ENCODE results near the gene STK32C. TPM values are rescaled to one million over a fixed set of nuclear protein-coding genes. Genes with fewer than 3 reads are reported as not detected.

Gene STK32C
- total RNA-seq, 1 donor from 2014 or later = 4.7 TPM

DNA sequence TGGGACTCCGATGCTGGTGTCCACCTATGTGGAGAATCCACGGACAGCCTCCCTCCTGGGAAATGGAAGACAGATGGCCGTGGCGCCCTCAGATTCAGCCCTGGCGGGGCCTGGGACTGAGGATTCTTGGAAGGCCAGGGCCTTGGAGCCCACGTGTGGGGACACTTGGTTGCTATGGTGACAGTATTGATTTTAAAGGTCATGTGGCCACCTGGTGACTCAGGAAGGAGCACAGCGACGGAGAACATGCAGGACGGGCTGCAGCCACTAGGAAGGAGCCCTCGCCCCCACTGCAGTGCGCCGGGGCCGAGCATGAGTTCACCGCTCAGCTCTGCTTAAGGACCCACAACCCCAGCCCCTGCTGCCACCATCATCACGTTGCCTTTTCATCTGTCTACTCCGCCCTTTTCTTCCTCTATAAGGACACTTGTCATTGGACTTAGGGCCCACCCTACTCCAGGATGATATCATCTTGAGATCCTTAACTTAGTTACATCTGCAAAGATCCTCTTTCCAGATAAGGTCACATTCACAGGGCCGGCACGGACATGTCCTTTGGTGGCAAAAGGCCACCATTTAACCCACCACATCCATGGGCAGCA, 3.7 kb upstream of the STK32C start:
- Histone ChIP-seq H3K4me1 (peaks cover 19% of the 10 kb centered on the region), H3K9me3 (no peaks in the 10 kb centered on the region), H3K27ac (no peak overlapping the region), H3K36me3 (no peaks in the 10 kb centered on the region), H3K4me3 (no peak overlapping the region), H3K27me3 (no peaks in the 10 kb centered on the region)
- intact Hi-C loops (cut with DNase I) = no loop called here
- TF ChIP-seq, protein P1, sequence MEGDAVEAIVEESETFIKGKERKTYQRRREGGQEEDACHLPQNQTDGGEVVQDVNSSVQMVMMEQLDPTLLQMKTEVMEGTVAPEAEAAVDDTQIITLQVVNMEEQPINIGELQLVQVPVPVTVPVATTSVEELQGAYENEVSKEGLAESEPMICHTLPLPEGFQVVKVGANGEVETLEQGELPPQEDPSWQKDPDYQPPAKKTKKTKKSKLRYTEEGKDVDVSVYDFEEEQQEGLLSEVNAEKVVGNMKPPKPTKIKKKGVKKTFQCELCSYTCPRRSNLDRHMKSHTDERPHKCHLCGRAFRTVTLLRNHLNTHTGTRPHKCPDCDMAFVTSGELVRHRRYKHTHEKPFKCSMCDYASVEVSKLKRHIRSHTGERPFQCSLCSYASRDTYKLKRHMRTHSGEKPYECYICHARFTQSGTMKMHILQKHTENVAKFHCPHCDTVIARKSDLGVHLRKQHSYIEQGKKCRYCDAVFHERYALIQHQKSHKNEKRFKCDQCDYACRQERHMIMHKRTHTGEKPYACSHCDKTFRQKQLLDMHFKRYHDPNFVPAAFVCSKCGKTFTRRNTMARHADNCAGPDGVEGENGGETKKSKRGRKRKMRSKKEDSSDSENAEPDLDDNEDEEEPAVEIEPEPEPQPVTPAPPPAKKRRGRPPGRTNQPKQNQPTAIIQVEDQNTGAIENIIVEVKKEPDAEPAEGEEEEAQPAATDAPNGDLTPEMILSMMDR (IDR thresholded peaks at IDR 0.05) = no peak
- TF ChIP-seq POLR2A (IDR thresholded peaks at IDR 0.05) (no peak), POLR2AphosphoS5 (IDR thresholded peaks at IDR 0.05; ENCODE audit: insufficient read depth in 1 of 2, low read depth in 1 of 2) (no peak)
- no peak for DNase-seq (ENCODE audit: extremely low spot score in 2 of 2)

DNA sequence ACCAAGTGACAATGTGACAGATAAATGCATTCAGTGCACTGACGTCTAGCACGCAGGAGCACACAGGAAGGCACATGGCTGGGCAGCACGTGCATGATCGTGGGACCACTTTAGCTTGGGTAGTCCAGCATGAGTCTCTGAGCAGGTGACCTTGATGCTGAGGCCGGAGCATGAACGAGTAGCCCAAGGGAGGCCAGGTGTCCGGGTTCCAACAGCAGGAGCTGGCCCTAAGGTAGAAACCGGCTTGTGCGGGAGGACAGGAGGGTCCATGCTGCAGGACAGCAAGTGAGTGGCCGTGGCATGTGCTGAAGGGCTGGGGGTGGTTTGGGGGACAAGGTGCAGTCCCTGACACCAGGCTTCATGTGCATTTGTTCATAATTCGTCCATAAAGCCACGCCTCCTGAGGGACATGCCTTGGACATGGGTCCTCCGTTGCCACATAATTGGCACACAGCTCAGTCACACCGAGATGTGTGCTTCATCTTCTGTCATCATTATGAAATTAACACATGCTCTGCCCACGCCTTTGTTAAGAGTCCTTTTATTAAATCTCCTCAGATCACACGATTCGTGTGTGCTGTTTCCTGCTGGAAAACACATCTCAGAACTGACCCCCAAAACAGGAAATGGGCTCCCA, 3.1 kb upstream of the STK32C start:
- no peak for DNase-seq (ENCODE audit: extremely low spot score in 2 of 2)
- H3K36me3 ChIP-seq = no peaks in the 10 kb centered on the region
- H3K9me3 ChIP-seq = no peaks in the 10 kb centered on the region
- no peak overlapping the region for H3K4me3 ChIP-seq
- intact Hi-C loops (cut with DNase I) = no loop called here
- H3K27me3 ChIP-seq = no peaks in the 10 kb centered on the region
- H3K27ac ChIP-seq = no peak overlapping the region
- no peak for TF ChIP-seq POLR2AphosphoS5 (IDR thresholded peaks at IDR 0.05; ENCODE audit: insufficient read depth in 1 of 2, low read depth in 1 of 2)
- TF ChIP-seq, protein P1 (IDR thresholded peaks at IDR 0.05) = no peak
- no peak for TF ChIP-seq POLR2A (IDR thresholded peaks at IDR 0.05)
- H3K4me1 ChIP-seq = peaks cover 19% of the 10 kb centered on the region

DNA sequence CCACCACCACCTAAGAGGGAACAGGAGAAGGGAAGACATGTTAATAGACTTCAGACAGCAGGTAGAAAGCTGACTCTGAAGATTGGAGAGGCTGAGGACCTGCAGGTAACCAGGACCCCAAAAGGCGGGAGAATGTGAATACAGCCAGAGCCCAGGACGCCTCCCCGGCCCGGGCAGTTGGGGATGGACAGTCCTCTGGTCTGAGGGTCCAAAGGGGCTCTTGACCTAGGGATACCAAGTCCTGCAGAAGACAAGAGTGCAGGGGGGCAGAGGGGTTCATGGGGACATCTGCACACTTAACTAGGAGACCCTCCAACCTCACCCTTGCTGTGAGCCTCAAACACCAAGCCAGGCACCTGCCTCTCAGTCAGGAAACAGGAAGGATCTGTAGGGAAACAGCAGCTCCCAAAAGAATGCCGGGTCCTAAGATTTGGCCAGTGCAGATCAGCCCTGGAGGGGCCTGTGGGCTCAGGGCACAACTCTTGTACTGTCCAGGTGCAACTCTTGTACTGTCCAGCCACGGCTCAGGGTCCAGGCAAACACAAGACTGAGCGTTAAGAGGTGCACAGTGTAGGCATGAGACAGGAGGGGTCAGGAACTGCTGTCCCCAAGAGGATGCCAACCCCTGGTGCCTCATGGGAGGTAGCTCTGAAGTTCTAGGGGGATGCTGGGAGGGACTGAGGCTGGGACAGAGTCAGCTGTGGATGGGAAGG, 2.3 kb upstream of the STK32C start:
- no peak for TF ChIP-seq POLR2AphosphoS5 (IDR thresholded peaks at IDR 0.05; ENCODE audit: insufficient read depth in 1 of 2, low read depth in 1 of 2)
- TF ChIP-seq POLR2A (IDR thresholded peaks at IDR 0.05) = no peak
- Histone ChIP-seq H3K9me3 (no peaks in the 10 kb centered on the region), H3K27me3 (no peaks in the 10 kb centered on the region), H3K27ac (no peak overlapping the region), H3K4me1 (peaks cover 19% of the 10 kb centered on the region), H3K36me3 (no peaks in the 10 kb centered on the region), H3K4me3 (no peak overlapping the region)
- intact Hi-C loops (cut with DNase I) = no loop called here
- no peak for DNase-seq (ENCODE audit: extremely low spot score in 2 of 2)

- Histone ChIP-seq H3K9me3 (no peaks in the 10 kb centered on the region), H3K27me3 (no peaks in the 10 kb centered on the region), H3K27ac (no peak overlapping the region), H3K4me3 (no peak overlapping the region), H3K4me1 (peaks cover 19% of the 10 kb centered on the region), H3K36me3 (no peaks in the 10 kb centered on the region)
- TF ChIP-seq POLR2AphosphoS5 (IDR thresholded peaks at IDR 0.05; ENCODE audit: insufficient read depth in 1 of 2, low read depth in 1 of 2) = no peak
- intact Hi-C loops (cut with DNase I) = no loop called here
- DNase-seq (ENCODE audit: extremely low spot score in 2 of 2) = no peak
Observed at GRCh38 chr10:132309471-132309865, 1.7 kb upstream of the STK32C start.

DNA sequence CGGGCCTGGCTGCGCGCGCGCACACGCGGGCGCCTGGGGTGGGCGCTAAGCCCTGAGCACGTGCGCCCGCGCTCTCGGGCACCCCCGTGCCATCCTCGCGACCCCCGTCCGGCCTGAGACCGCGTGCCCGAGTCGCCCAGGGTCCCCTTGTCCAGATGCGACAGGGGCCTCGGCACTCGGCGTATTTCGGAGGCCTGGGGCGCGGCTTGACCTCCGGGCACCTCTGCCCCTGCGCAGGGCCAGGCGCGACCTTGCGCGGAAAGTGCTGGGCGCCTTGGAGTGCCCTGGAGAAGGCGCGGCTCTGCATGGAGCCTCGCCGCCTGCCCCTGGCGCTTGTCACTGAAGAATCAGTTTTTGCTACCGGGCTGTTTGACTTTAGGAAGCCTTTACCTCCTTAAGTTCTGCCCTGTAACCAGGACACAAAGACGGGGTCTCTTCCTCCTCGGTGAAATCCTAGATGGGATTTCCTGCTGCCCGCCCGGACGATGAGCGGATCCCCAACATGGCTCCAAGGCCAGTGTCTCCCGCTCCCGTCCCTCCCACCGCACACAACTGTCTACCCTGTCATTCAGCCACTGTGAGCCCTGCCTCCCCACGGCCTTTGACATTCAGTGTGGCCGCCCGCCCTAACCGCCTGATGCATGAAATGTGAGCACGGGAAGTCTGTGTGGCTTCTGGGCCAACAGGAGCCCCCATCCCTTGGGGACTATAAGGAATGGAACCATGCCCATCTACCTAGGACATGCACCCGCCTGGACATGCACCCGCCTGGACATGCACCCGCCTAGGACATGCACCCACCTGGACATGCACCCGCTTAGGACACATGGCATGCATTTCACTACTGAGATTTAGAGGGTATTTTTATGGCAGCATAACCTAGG, 1.1 kb upstream of the STK32C start:
- TF ChIP-seq, protein P1 (IDR thresholded peaks at IDR 0.05) = no peak
- no peak for TF ChIP-seq POLR2AphosphoS5 (IDR thresholded peaks at IDR 0.05; ENCODE audit: insufficient read depth in 1 of 2, low read depth in 1 of 2)
- no peak for TF ChIP-seq POLR2A (IDR thresholded peaks at IDR 0.05)
- no peak for DNase-seq (ENCODE audit: extremely low spot score in 2 of 2)
- no peaks in the 10 kb centered on the region for H3K36me3 ChIP-seq
- H3K4me3 ChIP-seq = peak overlapping the region; percentile 57 to 93
- intact Hi-C loops (cut with DNase I) = no loop called here
- H3K4me1 ChIP-seq = peaks cover 19% of the 10 kb centered on the region
- H3K27me3 ChIP-seq = no peaks in the 10 kb centered on the region
- peak overlapping the region; percentile 75 for H3K27ac ChIP-seq
- no peaks in the 10 kb centered on the region for H3K9me3 ChIP-seq
